ENCODE results near the gene ITGB6.

GRCh38 chr2:160180172-160180571 is 19.9 kb downstream of the ITGB6 start:
- TF ChIP-seq CTCF (conservative IDR thresholded peaks at IDR 0.05; ENCODE audit: low read depth, low read length), result no peak
- no peak for TF ChIP-seq POLR2A (IDR thresholded peaks at IDR 0.05; ENCODE audit: low read depth, low read length)
- no peak for TF ChIP-seq USF2 (IDR thresholded peaks at IDR 0.05; ENCODE audit: low read depth, low read length)
- no peak for TF ChIP-seq RAD21 (IDR thresholded peaks at IDR 0.05; ENCODE audit: low read length)
- TF ChIP-seq CEBPB (IDR thresholded peaks at IDR 0.05; ENCODE audit: low read depth, low read length), result no peak
- TF ChIP-seq ELK1 (IDR thresholded peaks at IDR 0.05; ENCODE audit: borderline replicate concordance, low read depth, low read length), result no peak
- no peak for TF ChIP-seq MAZ (IDR thresholded peaks at IDR 0.05; ENCODE audit: borderline replicate concordance, low read depth, low read length)
- no peak for TF ChIP-seq RCOR1 (IDR thresholded peaks at IDR 0.05; ENCODE audit: insufficient replicate concordance, low read length)
- TF ChIP-seq MXI1 (IDR thresholded peaks at IDR 0.05; ENCODE audit: borderline replicate concordance, low read depth, low read length), result no peak
- no peak for TF ChIP-seq NFE2L2 (IDR thresholded peaks at IDR 0.05; ENCODE audit: low read depth, low read length)
- no peak for TF ChIP-seq SMC3 (IDR thresholded peaks at IDR 0.05; ENCODE audit: low read depth, low read length)
- no peak for TF ChIP-seq BHLHE40 (IDR thresholded peaks at IDR 0.05; ENCODE audit: low read depth, low read length)
- no peak for TF ChIP-seq RFX5 (IDR thresholded peaks at IDR 0.05; ENCODE audit: low read depth, low read length)
- TF ChIP-seq MAFK (IDR thresholded peaks at IDR 0.05; ENCODE audit: low read depth, low read length), result no peak
